ENCODE results near the gene ZNF765. TPM values are rescaled to one million over a fixed set of nuclear protein-coding genes. Genes with fewer than 3 reads are reported as not detected.

ZNF765 gene
- 5.5 and 6.8 TPM in 2 replicates for total RNA-seq

DNA sequence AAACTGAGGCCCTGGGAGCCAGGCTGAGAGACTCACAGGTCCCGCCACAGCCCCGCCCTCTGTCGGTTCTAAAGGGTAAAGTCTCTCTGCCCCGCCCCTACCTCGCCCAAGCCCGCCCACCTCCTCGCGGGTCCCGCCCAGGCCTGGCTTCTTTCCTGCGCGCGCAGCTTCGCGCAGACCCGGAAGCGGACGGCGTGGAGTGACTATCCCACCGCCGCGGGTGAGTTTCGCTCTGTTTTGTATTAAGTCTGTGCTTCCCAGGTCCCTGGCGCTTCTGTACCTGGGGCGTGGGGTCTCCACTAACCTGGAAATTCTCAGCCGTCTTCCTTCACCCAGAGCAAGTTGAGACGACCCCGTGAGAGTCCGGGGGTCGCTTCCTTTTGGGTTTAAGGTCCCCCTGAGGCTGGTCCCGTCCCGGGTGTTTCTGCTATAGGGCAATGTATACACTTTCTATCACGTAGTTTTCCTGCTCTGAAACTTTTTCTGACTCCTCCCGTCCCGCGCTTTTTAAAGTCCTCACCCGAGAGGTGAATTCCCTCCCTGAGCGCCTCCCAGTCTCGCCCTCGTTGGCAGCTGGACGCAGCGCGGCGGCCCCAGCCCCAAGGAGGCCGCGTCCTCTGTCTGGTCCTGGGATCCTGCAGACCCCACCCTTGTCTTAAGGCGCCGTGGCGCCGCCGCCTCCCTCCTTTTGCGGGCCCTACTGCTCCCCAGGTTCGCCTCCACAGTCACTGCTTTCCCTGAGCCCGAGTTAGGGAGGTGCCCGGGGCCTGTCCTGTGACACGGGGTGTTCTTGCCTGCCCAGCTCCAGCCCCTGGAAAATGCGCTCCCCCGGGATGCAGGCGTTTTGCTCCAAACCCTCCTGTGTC lies at the start of gene ZNF765:
ZNF765 (plus strand) TSS at position 176 of the 866 bp plus-strand sequence. CDS start 2,867 bp downstream, outside the sequence.

DNA sequence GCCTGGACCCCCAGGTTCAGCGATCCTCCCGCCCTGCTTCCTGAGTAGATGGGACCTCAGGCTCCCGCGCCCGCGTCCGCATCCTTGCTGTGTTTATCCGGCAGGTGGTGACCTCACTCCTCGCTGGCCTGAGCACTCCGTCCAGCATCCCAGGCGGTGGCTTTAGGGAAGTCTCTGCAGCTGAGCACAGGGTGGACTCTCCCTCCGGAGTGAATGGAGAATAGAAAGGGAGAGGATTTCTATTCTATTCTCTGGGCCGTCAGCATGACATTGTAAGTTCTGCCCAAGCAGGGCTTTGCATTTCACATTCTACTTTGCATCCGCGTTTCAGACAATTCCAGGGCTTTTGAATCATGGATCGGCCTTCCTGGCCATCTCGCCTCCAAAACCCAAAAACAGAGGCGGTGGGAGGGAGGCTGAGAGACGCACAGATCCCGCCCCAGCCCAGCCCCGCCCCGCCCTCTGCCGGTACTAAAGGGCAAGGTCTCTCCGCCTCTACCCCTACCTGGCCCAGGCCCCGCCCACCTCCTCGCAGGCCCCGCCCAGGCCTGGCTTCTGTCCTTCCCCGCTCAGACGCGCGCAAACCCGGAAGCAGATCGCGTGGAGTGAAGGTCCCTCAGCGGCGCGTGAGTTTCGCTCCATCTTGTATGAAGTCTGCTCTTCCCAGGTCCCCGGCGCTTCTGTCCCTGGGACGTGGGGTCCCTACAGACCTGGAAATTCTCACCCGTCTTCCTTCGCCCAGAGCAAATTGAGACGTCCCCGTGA lies 29.6 kb upstream of the ZNF765 start, which contains the start of gene ZNF525:
ZNF525 (plus strand) TSS at position 572 of the 765 bp plus-strand sequence. CDS start 6,577 bp downstream, outside the sequence.

DNA sequence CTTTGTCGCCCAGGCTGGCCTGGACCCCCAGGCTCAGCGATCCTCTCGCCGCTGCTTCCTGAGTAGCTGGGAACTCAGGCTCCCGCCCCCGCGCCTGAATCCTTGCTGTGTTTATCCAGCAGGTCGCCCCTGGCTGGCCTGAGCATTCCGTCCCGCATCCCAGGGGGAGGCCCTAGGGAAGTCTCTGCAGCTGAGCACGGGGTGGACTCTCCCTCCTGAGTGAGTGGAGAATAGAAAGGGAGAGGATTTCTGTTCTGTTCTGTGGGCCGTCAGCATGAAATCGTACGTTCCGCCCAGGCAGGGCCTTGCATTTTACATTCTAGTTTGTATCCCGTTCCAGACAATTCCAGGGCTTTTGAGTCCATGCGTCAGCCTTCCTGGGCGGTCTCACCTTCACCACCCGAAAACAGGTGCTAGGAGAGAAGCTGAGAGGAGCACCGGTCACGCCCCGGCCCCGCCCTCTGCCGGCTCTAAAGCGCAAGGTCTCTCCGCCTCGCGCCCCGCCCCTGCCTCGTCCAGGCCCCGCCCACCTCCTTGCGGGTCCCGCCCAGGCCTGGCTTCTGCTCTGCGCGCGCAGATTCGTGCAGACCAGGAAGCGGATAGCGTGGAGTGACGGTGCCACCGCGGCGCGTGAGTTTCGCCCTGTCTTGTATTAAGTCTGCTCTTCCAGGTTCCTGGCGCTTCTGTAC lies 36.6 kb downstream of the ZNF765 start, which contains the start of gene ZNF761:
ZNF761 (plus strand) TSS at position 586 of the 689 bp plus-strand sequence. CDS start 15,285 bp downstream, outside the sequence.

DNA sequence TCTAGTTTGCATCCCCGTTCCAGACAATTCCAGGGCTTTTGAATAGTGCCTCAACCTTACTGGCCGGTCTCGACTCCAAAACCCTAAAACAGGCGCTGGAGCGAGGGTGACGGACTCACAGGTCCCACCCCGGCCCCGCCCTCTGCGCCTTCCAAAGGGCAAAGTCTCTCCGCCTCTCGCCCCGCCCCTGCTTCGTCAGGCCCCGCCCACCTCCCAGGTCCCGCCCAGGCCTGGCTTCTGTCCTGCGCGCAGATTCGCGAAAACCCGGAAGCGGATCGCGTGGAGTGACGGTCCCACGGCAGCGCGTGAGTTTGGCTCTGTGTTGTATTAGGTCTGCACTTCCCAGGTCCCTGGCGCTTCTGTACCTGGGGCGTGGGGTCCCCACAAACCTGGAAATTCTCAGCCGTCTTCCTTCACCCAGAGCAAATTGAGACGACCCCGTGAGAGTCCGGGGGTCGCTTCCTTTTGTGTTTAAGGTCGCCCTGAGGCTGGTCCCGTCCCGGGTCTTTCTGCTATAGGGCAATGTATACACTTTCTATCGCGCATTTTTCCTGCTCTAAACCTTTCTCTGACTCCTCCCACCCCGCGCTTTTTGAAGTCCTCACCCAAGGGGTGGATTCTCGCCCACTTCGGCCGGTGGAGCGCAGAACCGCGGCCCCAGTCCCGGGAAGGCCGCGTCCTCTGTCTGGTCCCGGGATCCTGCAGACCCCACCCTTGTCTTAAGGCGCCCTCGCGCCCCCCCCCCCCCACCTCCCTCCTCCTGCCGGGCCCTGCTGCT lies 72.7 kb downstream of the ZNF765 start, which contains the start of gene ZNF813:
ZNF813 (plus strand) TSS at position 249 of the 778 bp plus-strand sequence. CDS start 16,090 bp downstream, outside the sequence.

Other genes with a start within 250 kb of the ZNF765 start
- gene ZNF347, start 236.1 kb upstream of the ZNF765 start, total RNA-seq = 3.3 and 3.6 TPM in 2 replicates
- 0.58 and 2.5 TPM in 2 replicates for gene ZNF665, start 201.8 kb upstream of the ZNF765 start, total RNA-seq
- gene ZNF677, start 140.3 kb upstream of the ZNF765 start, total RNA-seq = 7.4 and 20.2 TPM in 2 replicates
- not detected in 2 replicates for gene VN1R2, start 136.9 kb upstream of the ZNF765 start, total RNA-seq
- gene VN1R4, start 127.4 kb upstream of the ZNF765 start, total RNA-seq = not detected in 2 replicates
- gene ZNF845, start 61.4 kb upstream of the ZNF765 start, total RNA-seq = 2.1 and 4.9 TPM in 2 replicates
- gene ZNF525, start 29.4 kb upstream of the ZNF765 start, total RNA-seq = 2.3 and 3.5 TPM in 2 replicates
- gene ZNF761, start 36.8 kb downstream of the ZNF765 start, total RNA-seq = 4.0 and 8.2 TPM in 2 replicates
- gene ZNF813, start 72.6 kb downstream of the ZNF765 start, total RNA-seq = 1.4 and 1.8 TPM in 2 replicates
- 6.5 and 6.8 TPM in 2 replicates for gene ZNF331, start 143.0 kb downstream of the ZNF765 start, total RNA-seq
- not detected in 2 replicates for gene DPRX, start 236.8 kb downstream of the ZNF765 start, total RNA-seq